DMS53 treated with DMSO at 0.1 percent for 48 hours (cell line): ENCODE measurements around the gene SPECC1.
"Not testable (repeated sequence)": the region's sequence is repeated elsewhere in the genome, so short reads cannot be mapped to it uniquely, and the experiment has no call there.

Experiments
- DNase-seq: peaks from one replicate; lab custom pipeline; 2025; ENCODE audit not compliant: unreplicated experiment; lab: John Stamatoyannopoulos, UW

SPECC1 gene

GRCh38 chr17:20171741-20172365 lies 162.7 kb downstream of the SPECC1 start:
- DNase-seq, result no peak

GRCh38 chr17:20172376-20172775 lies 163.2 kb downstream of the SPECC1 start:
- no peak for DNase-seq

GRCh38 chr17:20173091-20173490 lies 163.9 kb downstream of the SPECC1 start:
- DNase-seq, result no peak

GRCh38 chr17:20174588-20175265 lies 165.6 kb downstream of the SPECC1 start:
- DNase-seq, result no peak

DNA sequence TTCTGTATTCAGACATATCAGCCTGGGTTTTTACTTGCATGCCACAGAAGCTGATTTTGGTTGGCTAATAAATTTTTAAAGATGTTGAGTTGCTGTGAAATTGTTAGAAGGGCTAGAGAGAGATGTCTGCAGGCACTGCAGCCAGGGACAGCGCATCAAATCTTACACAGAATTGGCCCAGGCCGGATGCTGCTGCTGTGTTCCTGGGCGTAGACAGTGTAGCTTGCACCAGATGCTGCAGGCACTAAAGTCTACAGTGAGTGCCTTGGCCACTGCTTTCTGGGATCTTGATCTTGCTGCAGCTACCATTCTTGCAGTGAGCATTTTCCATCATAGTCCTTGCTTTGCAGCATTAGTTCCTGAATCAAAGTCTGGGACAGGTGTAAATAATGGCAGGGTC lies 169.9 kb downstream of the SPECC1 start:
- no peak for DNase-seq

DNA sequence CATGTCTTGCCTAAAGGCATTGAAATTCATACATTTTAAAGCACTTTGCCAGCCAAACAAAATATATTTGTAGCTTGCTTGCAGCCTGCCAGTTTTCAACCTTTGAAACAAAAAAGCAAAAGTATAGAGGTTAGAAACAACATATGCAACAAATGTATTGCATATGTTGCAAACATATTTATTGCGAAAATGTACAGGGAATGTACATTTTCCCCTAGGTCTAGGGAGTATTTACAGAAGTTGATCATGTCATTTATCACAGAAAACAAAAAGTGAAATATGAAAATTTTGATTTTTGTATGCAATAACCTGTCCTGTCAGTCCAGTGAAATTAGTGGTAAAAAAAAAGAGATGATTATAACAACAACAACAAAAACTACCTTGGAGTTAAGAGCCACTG lies 171.5 kb downstream of the SPECC1 start:
- DNase-seq, result no peak

DNA sequence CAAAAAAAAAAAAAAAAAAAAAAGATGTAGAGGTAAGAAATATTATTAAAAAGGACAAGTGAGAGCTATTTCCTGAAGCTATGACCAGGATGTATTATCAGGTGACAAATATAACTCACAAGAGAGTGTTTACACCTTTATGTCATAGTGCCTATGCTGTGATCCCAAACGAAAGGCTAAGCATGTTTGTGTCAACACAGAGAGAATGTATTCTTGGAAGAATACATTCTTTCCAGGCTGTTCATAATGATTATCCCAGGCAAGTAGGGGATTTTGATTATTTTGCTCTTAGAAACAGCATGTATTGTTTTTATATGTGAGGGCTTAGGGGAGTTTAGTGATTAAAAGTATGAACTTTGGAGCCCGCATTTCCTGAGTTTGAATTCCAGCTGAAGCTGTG lies 175.0 kb downstream of the SPECC1 start:
- DNase-seq, result no peak

DNA sequence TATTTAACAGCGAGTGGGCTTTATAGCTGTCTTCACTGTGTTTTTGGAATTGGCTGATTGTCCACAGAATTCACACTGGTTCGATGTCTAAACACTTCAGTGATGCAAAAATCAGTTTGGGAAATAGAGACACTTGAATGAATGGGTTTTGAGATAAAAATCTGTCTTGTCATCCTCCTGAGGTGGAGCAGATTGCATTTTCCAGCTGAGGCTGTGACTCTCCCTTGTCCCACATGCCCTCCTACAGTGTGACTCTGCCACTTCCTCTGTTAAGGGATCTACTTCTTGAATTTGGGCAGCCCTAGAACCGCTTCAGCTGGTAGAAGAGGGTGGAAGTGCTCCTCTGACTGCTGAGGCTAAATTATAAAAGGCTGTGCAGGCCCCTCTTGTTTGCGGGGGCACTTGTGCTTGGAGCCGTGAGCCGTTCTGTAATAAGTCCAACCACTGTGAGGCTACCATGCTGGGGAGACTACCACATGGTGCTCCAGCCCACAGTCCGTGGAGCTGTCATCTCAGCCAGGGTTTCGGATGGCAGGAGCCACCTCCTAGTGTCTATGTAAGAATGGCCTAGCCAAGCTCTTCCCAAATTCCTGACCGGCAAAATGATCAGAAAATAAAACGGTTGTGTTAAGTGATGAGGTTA lies 175.9 kb downstream of the SPECC1 start:
- DNase-seq, result no peak

GRCh38 chr17:20187049-20187448 lies 177.9 kb downstream of the SPECC1 start:
- no peak for DNase-seq

DNA sequence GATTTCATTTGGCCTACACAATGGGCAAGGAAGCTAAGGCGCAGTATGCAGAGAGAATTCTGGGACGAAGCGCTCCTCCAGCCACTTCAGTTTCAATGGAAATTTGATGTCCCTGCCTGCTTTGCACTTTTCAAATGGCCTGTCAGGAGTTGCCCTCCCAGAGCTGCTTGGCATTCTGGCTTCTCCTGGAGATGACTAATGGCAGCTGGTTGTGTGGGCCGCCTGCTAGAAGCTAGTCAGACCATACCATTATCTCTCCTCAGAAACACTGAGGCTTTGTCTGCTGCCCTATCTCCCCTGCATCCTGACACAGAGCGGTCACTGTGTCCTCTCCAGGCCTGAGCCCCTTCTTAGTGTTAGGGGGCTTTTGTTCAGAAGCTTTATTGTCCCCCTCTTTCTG lies 180.1 kb downstream of the SPECC1 start:
- no peak for DNase-seq

- DNase-seq, result no peak
Measured at GRCh38 chr17:20189979-20190378, 180.8 kb downstream of the SPECC1 start.

GRCh38 chr17:20190605-20191004 lies 181.4 kb downstream of the SPECC1 start:
- DNase-seq, result no peak

DNA sequence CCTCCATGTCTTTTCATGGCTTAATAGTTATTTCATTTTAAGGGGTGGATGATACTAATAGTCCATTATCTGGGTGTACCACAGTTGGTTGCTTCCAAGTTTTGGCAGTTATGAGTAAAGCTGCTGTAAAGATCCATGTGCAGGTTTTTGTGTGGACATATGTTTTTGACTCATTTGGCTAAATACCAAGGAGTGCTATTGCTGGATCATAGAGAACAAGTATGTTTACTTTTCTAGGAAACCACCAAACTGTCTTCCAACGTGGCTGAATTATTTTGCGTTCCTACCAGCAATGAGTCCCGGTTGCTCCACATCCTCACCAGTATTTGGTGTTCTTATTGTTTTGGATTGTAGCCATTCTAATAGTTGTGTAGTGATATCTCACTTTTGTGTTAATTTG lies 181.9 kb downstream of the SPECC1 start:
- DNase-seq, result no peak

DNA sequence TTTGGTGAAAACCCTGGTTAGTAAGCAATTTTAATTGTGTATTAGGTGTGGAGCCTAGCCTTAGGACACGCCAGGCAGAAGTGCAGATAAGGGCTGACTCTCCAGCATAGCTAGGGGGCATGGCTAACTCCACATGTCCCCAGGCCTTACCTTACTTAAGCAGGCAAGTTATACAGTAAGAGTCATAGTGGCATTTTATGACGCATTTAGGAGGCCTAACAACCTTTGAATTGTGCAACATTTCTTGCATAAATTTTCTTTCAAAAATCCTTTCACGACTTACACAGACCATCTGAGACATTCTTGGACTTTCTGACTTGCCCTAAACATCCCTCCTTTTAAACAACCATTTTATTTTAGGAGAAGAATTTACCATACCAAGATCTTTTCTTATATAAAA lies 187.1 kb downstream of the SPECC1 start:
- not testable (repeated sequence) for DNase-seq

DNA sequence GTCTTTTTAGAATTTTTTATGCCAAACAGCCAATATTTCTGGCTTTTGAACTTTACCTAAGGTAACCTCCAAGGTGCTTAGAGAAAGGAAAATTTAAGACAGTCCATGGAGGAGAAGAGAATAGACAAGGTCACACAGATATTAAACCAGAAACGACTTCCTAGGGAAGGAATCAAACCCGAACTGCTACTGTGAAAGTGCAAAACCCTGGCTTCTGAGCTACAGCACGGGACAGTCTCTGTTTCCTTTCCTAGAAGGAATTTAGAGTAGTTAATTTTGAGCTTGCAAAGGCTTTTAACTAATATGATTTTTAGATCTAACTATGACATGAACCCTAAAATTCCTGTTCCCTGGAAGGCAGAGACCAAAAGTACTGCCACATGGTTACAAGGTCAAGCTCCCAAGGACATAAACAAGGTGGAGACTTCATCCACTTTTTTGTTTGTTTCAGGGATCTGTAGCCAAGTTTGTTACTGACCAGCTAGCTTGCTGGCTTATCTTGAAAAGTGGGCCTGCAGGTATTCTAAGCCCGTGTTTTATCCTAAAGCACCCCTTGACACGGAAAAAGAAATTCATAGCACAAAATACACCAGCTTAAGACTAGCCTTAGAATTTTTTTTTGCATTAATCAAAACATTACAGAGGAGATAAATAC lies 188.2 kb downstream of the SPECC1 start:
- DNase-seq, result no peak

- DNase-seq, result no peak
Measured at GRCh38 chr17:20200016-20200795, 191.0 kb downstream of the SPECC1 start.

DNA sequence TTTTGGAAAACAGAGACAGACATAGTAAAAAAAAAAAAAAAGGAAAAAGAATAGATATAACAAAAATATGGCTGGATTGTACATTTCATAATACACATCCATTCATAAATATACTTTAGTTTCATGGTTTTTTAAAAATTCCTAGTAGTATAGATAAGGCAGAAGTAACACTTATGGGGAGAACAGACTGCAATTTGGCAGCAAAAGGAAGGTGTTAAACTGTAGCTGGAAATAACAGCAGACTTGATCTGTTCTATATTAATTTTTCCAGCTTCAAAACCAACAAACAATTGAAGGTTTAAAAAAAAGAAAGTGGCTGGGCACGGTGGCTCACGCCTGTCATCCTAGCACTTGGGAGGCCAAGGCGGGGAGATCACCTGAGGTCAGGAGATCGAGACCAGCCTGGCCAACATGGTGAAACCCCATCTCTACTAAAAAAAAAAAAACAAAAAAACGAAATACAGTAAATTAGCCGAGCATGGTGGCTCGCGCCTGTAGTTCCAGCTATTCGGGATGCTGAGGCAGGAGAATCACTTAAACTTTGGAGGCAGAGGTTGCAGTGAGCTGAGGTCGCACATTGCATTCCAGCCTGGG lies 191.8 kb downstream of the SPECC1 start:
- no peak for DNase-seq

GRCh38 chr17:20202141-20202621 lies 193.0 kb downstream of the SPECC1 start:
- peak; percentile 44 for DNase-seq

GRCh38 chr17:20203018-20203417 lies 193.9 kb downstream of the SPECC1 start:
- no peak for DNase-seq

- no peak for DNase-seq
Measured at GRCh38 chr17:20203761-20204263, 194.7 kb downstream of the SPECC1 start.
